ENCODE measurements around the gene TAAR9.
A peak's percentile ranks its signal among the peaks of the same experiment; 100 is the strongest.
"Not testable (repeated sequence)": the region's sequence is repeated elsewhere in the genome, so short reads cannot be mapped to it uniquely, and the experiment has no call there.

The TAAR9 gene

DNA sequence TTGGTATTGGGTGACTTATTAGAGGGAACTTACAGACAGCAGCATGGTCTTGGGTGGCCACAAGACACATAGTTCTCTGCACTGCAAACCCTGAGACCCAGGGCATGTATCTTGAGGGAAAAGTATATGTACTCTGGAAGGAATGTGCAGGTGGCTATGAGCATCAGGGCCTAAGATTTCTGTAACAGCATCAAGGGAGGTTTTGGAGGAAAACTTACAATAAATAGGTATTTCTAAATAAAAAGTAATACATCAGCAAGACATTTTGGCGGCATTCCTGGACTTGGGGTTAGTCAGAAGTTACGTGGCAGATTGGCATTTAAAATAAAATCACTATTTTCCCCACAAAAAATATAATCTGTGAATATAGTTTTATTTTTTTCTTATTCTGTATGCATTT, 17.1 kb upstream of the TAAR9 start:
- no peak for DNase-seq

GRCh38 chr6:132524646-132525045, 13.4 kb upstream of the TAAR9 start:
- no peak for DNase-seq

GRCh38 chr6:132525866-132526265, 12.2 kb upstream of the TAAR9 start:
- DNase-seq = no peak

- no peak for DNase-seq
Observed at GRCh38 chr6:132526461-132526860, 11.6 kb upstream of the TAAR9 start.

GRCh38 chr6:132527791-132528190, 10.3 kb upstream of the TAAR9 start:
- no peak for DNase-seq

GRCh38 chr6:132530293-132530974, 7.6 kb upstream of the TAAR9 start:
- peak; percentile 54 for DNase-seq

- not testable (repeated sequence) for DNase-seq
Observed at GRCh38 chr6:132534546-132534945, 3.5 kb upstream of the TAAR9 start.

DNA sequence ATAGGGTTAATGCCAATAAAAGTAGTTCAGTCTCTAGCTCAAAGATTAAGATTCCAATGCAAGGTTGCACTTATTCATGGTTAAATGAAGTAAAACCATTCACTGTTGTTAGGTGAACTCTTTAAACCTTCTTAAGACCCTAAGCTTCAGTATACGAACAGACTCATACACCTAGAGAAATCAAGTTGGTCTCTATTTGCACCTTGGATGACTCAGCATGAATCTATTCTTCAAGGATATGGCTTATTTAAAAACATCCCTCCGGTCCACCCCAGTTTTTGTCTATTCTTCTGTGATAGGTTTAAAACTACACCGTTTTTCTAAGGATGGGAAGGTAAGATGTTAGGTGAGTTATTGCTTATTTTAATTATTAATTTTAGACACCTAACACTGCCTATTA, 932 bp upstream of the TAAR9 start:
- no peak for DNase-seq

DNA sequence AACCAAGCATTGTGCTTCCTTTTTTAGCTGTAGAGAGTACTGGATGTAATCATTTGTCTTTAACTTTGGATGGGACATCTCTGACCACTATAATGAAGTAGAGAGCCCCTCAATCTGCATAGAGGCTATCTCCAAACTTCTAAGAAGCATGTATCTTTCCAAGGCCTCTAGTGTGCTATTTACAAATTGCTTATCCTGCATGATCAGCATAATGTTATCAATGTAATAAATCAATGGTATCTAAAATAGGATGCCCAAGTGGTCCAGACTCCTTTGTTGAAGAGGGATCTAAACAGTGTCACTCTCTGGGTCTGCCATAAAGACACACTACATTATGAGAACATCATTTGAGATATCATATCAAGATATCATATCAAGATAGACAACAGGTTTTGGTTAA, 6.7 kb downstream of the TAAR9 start:
- no peak for DNase-seq

DNA sequence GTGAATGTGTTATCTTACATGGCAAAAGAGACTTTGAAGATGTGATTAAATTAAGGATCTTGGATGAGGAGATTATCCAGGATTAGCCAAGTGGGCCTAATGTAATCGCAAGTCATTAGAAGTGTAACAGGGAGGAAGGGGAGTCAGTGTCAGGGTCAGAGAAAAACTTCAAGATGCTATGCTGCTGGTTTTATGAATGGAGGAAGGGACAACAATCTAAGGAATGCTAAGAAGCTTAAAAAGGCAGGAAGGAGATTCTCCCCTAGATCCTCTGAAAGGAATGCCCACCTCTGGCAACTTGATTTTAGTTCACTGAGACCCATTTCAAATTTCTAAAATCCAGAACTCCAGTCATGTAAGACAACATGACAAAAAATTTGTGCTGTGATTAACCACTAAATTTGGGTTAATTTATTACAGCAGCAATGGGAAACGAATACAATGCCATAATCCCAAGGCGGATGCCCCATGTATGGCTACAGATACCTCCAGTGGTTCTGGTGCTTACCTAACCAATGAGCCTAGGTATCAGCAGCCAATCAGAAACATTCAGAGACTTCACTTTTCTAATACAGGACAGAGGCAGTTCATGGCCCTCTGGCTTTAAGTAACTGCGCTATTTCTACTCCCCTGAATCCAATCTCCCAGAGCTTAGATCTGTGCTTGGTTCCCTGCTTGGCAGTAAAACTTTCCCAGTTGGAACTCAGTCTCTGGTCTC, 10.8 kb downstream of the TAAR9 start:
- DNase-seq = no peak

DNA sequence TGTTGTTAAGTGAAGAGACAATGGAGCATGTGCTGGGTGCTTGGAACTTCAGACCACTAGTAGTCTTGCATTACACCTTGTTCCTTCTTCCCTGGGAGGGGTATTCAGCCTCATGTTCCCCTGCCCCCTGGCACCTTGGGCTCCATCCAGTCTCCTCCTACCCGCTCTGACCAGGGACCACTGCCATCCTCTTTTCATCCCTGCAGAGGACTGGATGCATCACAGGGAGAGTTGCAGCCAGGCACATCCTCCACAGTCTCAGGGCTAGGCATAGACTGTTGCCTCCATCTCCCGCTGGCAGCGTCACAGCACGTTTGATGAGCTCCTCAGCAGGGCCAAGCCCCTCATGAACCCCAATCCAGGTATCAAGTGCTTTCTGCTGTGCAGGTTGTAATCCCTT, 13.1 kb downstream of the TAAR9 start:
- no peak for DNase-seq

- DNase-seq = no peak
Observed at GRCh38 chr6:132552372-132552771, 14.3 kb downstream of the TAAR9 start, which contains the start of gene TAAR8. Gene TAAR8, plus strand, starts transcription at chr6:132552672. Its CDS starts 21 bp downstream, at chr6:132552693.

DNA sequence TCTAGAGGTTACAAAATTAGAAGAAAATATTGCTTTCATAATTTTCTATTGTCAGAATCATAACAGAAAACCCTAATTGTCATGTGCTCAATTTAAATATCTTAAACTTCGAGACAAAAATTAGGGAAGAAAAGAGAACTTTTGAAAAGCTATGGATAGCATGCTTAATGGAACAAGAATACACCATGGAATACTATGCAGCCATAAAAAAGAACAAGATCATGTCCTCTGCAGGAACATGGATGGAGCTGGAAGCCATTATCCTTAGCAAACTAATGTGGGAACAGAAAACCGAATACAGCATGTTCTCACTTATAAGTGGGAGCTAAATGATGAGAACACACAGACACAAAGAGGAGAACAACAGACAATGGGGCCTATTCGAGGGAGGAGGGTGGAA, 22.0 kb downstream of the TAAR9 start:
- DNase-seq = not testable (repeated sequence)

- DNase-seq = no peak
Observed at GRCh38 chr6:132566404-132566803, 28.3 kb downstream of the TAAR9 start.

DNA sequence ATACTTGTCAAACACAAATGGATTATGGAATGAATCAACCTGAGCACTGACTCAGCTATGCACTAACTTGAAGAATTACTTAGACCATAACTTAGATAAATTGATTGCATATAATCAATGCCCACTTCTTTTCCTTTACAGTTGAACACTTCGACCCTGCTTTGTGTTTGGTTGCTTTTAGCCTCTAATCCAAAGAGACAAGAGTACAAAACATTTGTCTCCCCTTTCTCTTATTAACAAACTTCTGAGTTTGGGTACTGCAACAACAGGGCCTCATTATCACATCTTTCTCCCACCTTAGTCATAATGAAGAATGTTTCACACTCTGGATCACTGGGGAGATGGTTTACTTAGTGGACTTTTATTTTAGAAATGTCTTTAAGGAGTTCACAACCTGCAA, 29.5 kb downstream of the TAAR9 start:
- DNase-seq = no peak

DNA sequence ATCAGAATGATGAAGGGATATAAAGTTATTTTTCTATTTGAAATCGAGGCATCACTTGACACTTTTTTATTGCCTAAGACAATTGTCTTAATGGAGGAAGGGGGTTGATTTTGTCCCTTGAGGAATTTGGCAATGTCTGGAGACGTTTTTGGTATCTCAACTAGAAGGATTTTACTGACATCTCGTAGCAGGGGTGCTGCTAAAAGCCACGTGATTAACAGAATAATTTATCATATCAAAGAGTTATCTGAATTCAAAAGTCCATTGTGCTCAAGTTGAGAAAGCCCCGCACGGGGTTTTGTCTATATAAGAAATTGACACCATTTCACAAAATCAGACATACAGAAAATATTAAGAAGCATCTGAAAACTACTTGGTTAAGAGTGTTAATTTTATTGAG, 30.5 kb downstream of the TAAR9 start:
- DNase-seq = no peak

DNA sequence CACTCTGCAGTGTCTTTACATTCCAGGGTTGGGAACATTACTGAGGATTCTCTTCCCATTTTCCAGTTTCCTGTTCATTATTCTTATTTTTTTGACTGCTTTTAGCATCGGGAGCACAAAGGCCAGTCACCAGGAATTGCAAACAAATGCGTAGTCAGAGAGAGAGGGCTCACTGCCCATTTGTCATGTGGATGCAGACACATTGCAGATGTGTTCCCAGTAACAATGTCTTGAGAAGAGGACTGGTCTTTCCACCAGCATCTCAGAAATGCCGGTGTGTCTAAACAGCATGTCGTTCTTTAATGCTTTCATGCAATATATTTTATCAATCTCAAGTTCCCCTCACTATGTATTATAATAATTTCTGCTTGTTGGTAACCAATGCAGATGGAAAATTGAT, 31.1 kb downstream of the TAAR9 start:
- no peak for DNase-seq

GRCh38 chr6:132570221-132570777, 32.2 kb downstream of the TAAR9 start, which contains the start of gene TAAR6:
Gene TAAR6, plus strand, starts transcription at chr6:132570322. Its CDS starts 0 bp downstream, at chr6:132570322.
- no peak for DNase-seq

GRCh38 chr6:132571774-132572173, 33.7 kb downstream of the TAAR9 start:
- DNase-seq = no peak

- no peak for DNase-seq
Observed at GRCh38 chr6:132584698-132585097, 46.6 kb downstream of the TAAR9 start.

- no peak for DNase-seq
Observed at GRCh38 chr6:132587424-132587823, 49.3 kb downstream of the TAAR9 start.
